PC-3 (cell line): ENCODE measurements around the gene GCNT3. TPM values are rescaled to one million over a fixed set of nuclear protein-coding genes. Genes with fewer than 3 reads are reported as not detected.

Experiments
- ATAC-seq: fragments of 200-7000 bp; cut with Tn5 transposase; 2 replicates; pipeline ENCODE4 v1.9.1; 2020; ENCODE audit warnings: mild to moderate bottlenecking, moderate library complexity
- BruUV-seq: library from RNA; stranded (reverse); fragments of 400-500 nt; replicated peaks from 2 replicates; lab custom pipeline; 2021; lab: Mats Ljungman, UMichigan
- CTCF ChIA-PET: fragments of 300-600 bp; sonication (Branson Sonifier 250); formaldehyde crosslinking; loops from one replicate; lab custom pipeline; 2022; ENCODE audit warnings: antibody characterized with exemption; lab: Charles Lee
- POLR2A ChIA-PET: fragments of 300-600 bp; sonication (Branson Sonifier 250); formaldehyde crosslinking; loops from one replicate; lab custom pipeline; 2022; ENCODE audit warnings: antibody characterized with exemption; ENCODE audit not compliant: unreplicated experiment; lab: Charles Lee
- DNase-seq: peaks from one replicate; pipeline ENCODE4 v3.0.0-alpha.2; 2015
- H2AFZ ChIP-seq: fragments of 300-600 bp; sonication (generic); 2 replicates; pipeline ENCODE4 v1.6.0; 2016; ENCODE audit warnings: antibody characterized with exemption, low read length
- H3F3A ChIP-seq: fragments of 300-600 bp; sonication (generic); one replicate; pipeline ENCODE4 v1.6.0; 2017; ENCODE audit warnings: antibody characterized with exemption, low read length, control low read depth, mild to moderate bottlenecking; ENCODE audit not compliant: unreplicated experiment
- H3K27ac ChIP-seq: fragments of 300-600 bp; sonication (generic); 2 replicates; pipeline ENCODE4 v1.5.1; 2016; ENCODE audit warnings: mild to moderate bottlenecking, low read length
- H3K27me3 ChIP-seq: fragments of 300-600 bp; sonication (generic); 2 replicates; pipeline ENCODE4 v1.6.1; 2016; ENCODE audit warnings: low read length, mixed read lengths
- H3K36me3 ChIP-seq: fragments of 300-600 bp; sonication (generic); 2 replicates; pipeline ENCODE4 v1.6.1; 2016; ENCODE audit warnings: low read depth, mixed run types, low read length, mixed read lengths
- H3K4me1 ChIP-seq: fragments of 300-600 bp; sonication (generic); 2 replicates; pipeline ENCODE4 v1.5.1; 2016; ENCODE audit warnings: low read length; ENCODE audit not compliant: insufficient read depth
- H3K4me2 ChIP-seq: fragments of 300-600 bp; sonication (generic); 2 replicates; pipeline ENCODE4 v1.6.0; 2016; ENCODE audit warnings: low read length
- H3K4me3 ChIP-seq: fragments of 300-600 bp; sonication (generic); 2 replicates; pipeline ENCODE4 v1.5.1; 2016; ENCODE audit warnings: mild to moderate bottlenecking, low read length, mixed read lengths
- H3K79me2 ChIP-seq: fragments of 300-600 bp; sonication (generic); 2 replicates; pipeline ENCODE4 v1.6.1; 2017; ENCODE audit warnings: low read length, mixed read lengths
- H3K9ac ChIP-seq: fragments of 300-600 bp; sonication (generic); 2 replicates; pipeline ENCODE4 v1.6.0; 2016; ENCODE audit warnings: mild to moderate bottlenecking, low read length
- H3K9me2 ChIP-seq: fragments of 300-600 bp; sonication (generic); replicated peaks from 2 replicates; pipeline ENCODE4 v1.6.1; 2016; ENCODE audit warnings: mixed run types, low read length, mixed read lengths
- H3K9me3 ChIP-seq: fragments of 300-600 bp; sonication (generic); 2 replicates; pipeline ENCODE4 v1.6.1; 2016; ENCODE audit warnings: low read length, mixed read lengths
- H4K20me1 ChIP-seq: fragments of 300-600 bp; sonication (generic); 2 replicates; pipeline ENCODE4 v1.6.1; 2016; ENCODE audit warnings: low read length, mixed read lengths
- EZH2 ChIP-seq: fragments of 300-600 bp; sonication (generic); IDR thresholded peaks from one replicate; pipeline ENCODE4 v1.6.1; 2017; ENCODE audit warnings: antibody characterized with exemption, mild to moderate bottlenecking, low read length; ENCODE audit not compliant: unreplicated experiment
- EZH2phosphoT487 ChIP-seq: fragments of 300-600 bp; sonication (generic); IDR thresholded peaks from 2 replicates; pipeline ENCODE4 v1.6.1; 2018; ENCODE audit warnings: mild to moderate bottlenecking, antibody characterized with exemption, low read length, borderline replicate concordance
- intact Hi-C: fragments of 100-400 bp; cut with micrococcal nuclease; formaldehyde crosslinking; loops from 2 replicates; pipeline ENCODE4 v1.9.0; 2023
- total RNA-seq: library from RNA; depleted of rRNA; stranded (reverse); fragments of >200 nt; gene quantifications from 2 replicates; pipeline ENCODE4 v1.2.3, GENCODE V29; 2014
- TF ChIP-seq, protein P1 (sequence below): fragments of 300-600 bp; sonication (generic); conservative IDR thresholded peaks from 2 replicates; pipeline ENCODE4 v1.5.1; 2017; ENCODE audit warnings: antibody characterized with exemption, low read depth, mild to moderate bottlenecking, low read length

The GCNT3 gene
- total RNA-seq, 1 experiment from 2014 or later: 0.18 TPM

DNA sequence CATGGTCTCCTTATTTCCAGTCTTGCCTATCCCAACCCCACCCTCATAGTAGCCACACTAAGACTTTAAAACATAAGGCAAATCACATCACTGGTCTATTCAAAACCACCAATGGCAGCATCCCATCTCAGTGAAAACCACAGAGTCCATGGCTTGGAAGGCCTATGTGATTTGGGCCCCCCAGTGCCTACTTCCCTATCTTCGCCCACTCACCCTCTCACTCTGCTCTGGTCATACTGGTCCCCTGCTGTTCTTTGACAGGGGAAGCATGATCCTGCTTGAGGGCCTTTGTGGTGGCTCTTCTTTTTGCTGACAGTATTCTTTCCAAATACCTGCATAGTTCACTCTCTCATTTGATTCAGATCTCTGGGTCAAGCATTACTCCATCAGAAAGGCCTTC is 42.5 kb downstream of the GCNT3 start:
- H3K4me2 ChIP-seq: no peak overlapping the region
- no TSS peak for BruUV-seq
- CTCF ChIA-PET: no interaction called here
- H4K20me1 ChIP-seq: peaks cover 6% of the 10 kb centered on the region; the same call in 1 of the 2 replicates
- no peak for DNase-seq
- H3K27ac ChIP-seq: no peak overlapping the region
- intact Hi-C loops: no loop called here
- no peaks in the 10 kb centered on the region for H3K27me3 ChIP-seq
- no peak overlapping the region for H3K4me3 ChIP-seq
- H2AFZ ChIP-seq: no peak overlapping the region
- H3K36me3 ChIP-seq: peaks cover 7% of the 10 kb centered on the region
- no peak overlapping the region for H3K9ac ChIP-seq
- POLR2A ChIA-PET: no interaction called here
- H3F3A ChIP-seq: no peaks in the 10 kb centered on the region
- peaks cover 51% of the 10 kb centered on the region for H3K79me2 ChIP-seq
- peaks cover 11% of the 10 kb centered on the region for H3K4me1 ChIP-seq
- ATAC-seq: no peak
- TF ChIP-seq EZH2: no peak
- TF ChIP-seq EZH2phosphoT487: no peak
- TF ChIP-seq, protein P1, sequence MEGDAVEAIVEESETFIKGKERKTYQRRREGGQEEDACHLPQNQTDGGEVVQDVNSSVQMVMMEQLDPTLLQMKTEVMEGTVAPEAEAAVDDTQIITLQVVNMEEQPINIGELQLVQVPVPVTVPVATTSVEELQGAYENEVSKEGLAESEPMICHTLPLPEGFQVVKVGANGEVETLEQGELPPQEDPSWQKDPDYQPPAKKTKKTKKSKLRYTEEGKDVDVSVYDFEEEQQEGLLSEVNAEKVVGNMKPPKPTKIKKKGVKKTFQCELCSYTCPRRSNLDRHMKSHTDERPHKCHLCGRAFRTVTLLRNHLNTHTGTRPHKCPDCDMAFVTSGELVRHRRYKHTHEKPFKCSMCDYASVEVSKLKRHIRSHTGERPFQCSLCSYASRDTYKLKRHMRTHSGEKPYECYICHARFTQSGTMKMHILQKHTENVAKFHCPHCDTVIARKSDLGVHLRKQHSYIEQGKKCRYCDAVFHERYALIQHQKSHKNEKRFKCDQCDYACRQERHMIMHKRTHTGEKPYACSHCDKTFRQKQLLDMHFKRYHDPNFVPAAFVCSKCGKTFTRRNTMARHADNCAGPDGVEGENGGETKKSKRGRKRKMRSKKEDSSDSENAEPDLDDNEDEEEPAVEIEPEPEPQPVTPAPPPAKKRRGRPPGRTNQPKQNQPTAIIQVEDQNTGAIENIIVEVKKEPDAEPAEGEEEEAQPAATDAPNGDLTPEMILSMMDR: no peak
- no peaks in the 10 kb centered on the region for H3K9me2 ChIP-seq
- no peaks in the 10 kb centered on the region for H3K9me3 ChIP-seq

DNA sequence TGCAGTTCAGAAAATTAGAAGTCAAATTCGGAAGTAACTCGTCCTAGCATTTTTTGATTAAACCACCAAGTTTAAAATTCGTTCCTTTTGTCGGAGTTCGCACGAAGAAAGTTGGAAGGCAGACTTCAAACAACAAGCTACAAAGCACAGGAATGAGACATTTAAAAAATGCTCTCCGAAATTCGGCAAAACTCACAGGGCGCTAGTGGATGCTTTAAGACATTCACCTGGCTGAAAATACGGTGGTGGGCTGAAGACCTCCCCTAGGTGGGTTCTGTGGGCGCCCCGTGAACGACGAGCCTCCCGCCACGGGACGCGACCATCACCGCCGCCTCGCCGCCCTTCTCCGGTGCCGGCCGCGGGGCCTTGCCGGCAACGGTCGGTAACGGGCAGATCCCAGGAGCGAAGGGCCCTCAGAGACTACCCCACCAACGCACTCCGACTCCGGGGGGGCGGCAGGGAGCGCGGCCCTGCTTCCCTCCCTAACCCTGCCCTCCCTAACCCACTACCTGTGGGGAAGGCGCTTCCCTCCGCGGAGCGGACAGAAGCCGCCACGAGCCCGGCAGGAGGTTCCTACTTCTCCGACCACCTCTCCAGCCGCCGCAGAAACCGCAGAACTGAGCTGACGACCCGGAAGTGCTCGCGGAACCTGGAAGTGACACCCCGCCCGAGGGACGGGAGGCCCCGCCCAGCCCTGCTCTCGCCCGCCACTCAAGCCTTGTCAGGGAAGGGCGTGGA is 45.5 kb downstream of the GCNT3 start, which contains the start of gene GTF2A2:
GTF2A2 (minus strand) TSS at position 619 of the 738 bp plus-strand sequence. CDS start 5,238 bp downstream, outside the sequence.
- CTCF ChIA-PET: no interaction called here
- H3K4me2 ChIP-seq: peak within 1 kb of the TSS; percentile 91
- peak within 1 kb of the TSS; percentile 66 for H2AFZ ChIP-seq
- H3K27me3 ChIP-seq: no peaks in the 10 kb centered on the region
- peaks cover 51% of the 10 kb centered on the region for H3K79me2 ChIP-seq
- peak within 1 kb of the TSS; percentile 89 for H3K9ac ChIP-seq
- peaks cover 11% of the 10 kb centered on the region for H3K4me1 ChIP-seq
- peaks cover 4% of the 10 kb centered on the region; the same call in 1 of the 2 replicates for H3K36me3 ChIP-seq
- DNase-seq (peak; percentile 92), ATAC-seq (peak; percentile 99)
- peaks cover 6% of the 10 kb centered on the region; the same call in 1 of the 2 replicates for H4K20me1 ChIP-seq
- POLR2A ChIA-PET: interaction anchor here (0.6 to 0.7 kb wide), 2 partner anchors 668 to 886 kb away, joined by 4 read pairs; no protein-coding TSS in a partner anchor
- BruUV-seq: no TSS peak
- no peak within 1 kb of the TSS for H3K27ac ChIP-seq
- TF ChIP-seq EZH2phosphoT487 (no peak), EZH2 (no peak)
- TF ChIP-seq, protein P1: no peak
- intact Hi-C loops: no loop called here
- H3K9me2 ChIP-seq: no peaks in the 10 kb centered on the region
- peak within 1 kb of the TSS; percentile 97 for H3K4me3 ChIP-seq
- H3K9me3 ChIP-seq: no peaks in the 10 kb centered on the region
- H3F3A ChIP-seq: no peaks in the 10 kb centered on the region
